Skeletal muscle tissue (tissue), 4 donors: Measurements from ENCODE around the gene ATP10D. TPM values are rescaled to one million over a fixed set of nuclear protein-coding genes. Genes with fewer than 3 reads are reported as not detected.

ENCODE experiments used
- H3K27ac ChIP-seq: one replicate; pipeline ENCODE4 v1.7.0; 2013; ENCODE audit warnings: mild to moderate bottlenecking, low read depth, low read length, inconsistent platforms
- H3K27me3 ChIP-seq, 3 donors: one replicate each; pipeline ENCODE4 v1.7.0; 2013; ENCODE audit warnings: low read length in 3 of 3; ENCODE audit not compliant: control insufficient read depth in 3 of 3, insufficient read depth in 3 of 3
- H3K36me3 ChIP-seq, 3 donors: one replicate each; pipeline ENCODE4 v1.7.0; 2013; ENCODE audit warnings: low read length in 3 of 3; ENCODE audit not compliant: control insufficient read depth in 3 of 3, insufficient read depth in 3 of 3
- H3K4me1 ChIP-seq, 3 donors: one replicate each; pipeline ENCODE4 v1.7.0; 2013; ENCODE audit warnings: low read length in 3 of 3, mild to moderate bottlenecking in 3 of 3; ENCODE audit not compliant: control insufficient read depth in 3 of 3, insufficient read depth in 3 of 3
- H3K4me3 ChIP-seq, 3 donors: one replicate each; pipeline ENCODE4 v1.7.0; 2013; ENCODE audit warnings: low read length in 3 of 3
- H3K9ac ChIP-seq, 3 donors: one replicate each; pipeline ENCODE4 v1.7.0; 2013; ENCODE audit warnings: low read length in 3 of 3, mild to moderate bottlenecking in 3 of 3, moderate library complexity in 2 of 3, low read depth in 1 of 3
- H3K9me3 ChIP-seq, 3 donors: one replicate each; pipeline ENCODE4 v1.7.0; 2013; ENCODE audit warnings: low read length in 3 of 3; ENCODE audit not compliant: control insufficient read depth in 3 of 3
- total RNA-seq: library from RNA; depleted of rRNA; stranded (reverse); fragments of >200 nt; gene quantifications from one replicate; pipeline ENCODE4 v1.2.3, GENCODE V29; 2014
- donor health status: Osteomylitis.

Gene ATP10D
- total RNA-seq, 1 donor from 2014 or later = 18.8 TPM

DNA sequence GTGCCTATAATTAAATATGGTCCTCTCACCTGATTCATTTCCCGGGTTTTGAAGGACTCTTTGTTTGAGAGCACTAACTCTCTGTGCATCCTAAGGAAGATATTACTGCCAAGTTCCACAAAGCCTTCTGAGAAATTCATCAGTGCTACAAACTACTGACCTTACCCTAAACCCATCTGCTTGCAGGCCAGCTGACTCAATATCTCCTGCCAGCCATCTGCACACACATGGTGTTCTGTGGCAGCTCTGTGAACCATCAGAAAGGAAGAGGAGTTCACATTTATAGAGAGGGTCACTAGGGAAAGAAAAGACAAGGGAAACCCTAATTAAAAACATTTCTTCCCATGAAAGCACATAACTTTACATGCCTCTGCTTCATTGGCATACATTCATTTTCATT, 156.7 kb downstream of the ATP10D start:
- H3K4me3 ChIP-seq = no peak overlapping the region
- H3K4me1 ChIP-seq = no peaks in the 10 kb centered on the region
- no peaks in the 10 kb centered on the region for H3K9me3 ChIP-seq
- H3K36me3 ChIP-seq = no peaks in the 10 kb centered on the region
- H3K27ac ChIP-seq = no peak overlapping the region
- no peak overlapping the region for H3K9ac ChIP-seq
- H3K27me3 ChIP-seq = no peaks in the 10 kb centered on the region

DNA sequence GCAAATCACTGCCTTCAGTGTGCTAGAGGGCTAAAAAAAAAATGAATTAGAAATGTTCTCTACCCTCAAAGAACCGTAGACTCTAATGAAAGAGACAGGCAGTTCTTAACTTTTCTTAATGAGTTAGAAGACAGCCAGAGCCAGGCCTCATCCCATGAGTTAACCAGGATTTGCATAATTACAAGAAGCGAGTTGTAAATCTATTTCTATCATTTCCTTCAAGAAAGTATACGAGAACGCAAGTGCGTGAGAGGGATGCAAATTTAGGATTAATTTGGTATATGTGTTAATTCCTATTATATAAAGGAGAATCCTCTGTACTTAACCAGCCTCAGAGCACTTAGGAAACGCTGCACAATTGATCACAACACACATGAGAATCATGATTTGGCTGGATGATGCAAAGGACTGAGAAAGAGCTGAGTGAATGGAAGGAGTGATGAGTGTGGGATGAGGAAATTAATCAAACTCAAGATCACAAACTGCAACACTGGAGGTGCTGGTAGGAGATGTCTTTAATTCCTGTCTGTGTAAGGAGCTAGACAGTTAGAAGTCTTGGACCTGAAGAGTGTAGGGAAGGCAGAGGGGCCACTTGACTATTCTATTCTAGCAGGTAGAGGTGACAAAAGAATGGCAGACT, 157.2 kb downstream of the ATP10D start:
- H3K9ac ChIP-seq = no peak overlapping the region
- H3K4me3 ChIP-seq = no peak overlapping the region
- no peak overlapping the region for H3K27ac ChIP-seq
- no peaks in the 10 kb centered on the region for H3K27me3 ChIP-seq
- no peaks in the 10 kb centered on the region for H3K4me1 ChIP-seq
- H3K9me3 ChIP-seq = no peaks in the 10 kb centered on the region
- no peaks in the 10 kb centered on the region for H3K36me3 ChIP-seq

Other genes starting within 250 kb of the ATP10D start
- 4.7 TPM for gene COMMD8, start 21.6 kb upstream of the ATP10D start, total RNA-seq